B cell (primary cell): Measurements from ENCODE around the gene ANKRD66.

Experiments
- CTCF ChIP-seq: fragments of 200-600 bp; IDR thresholded peaks from one replicate; pipeline ENCODE4 v1.8.0; 2022; ENCODE audit warnings: antibody characterized with exemption, mild to moderate bottlenecking
- EZH2 ChIP-seq: IDR thresholded peaks from 2 replicates; pipeline ENCODE4 v1.6.1; 2012; ENCODE audit warnings: borderline replicate concordance, low read depth, mild to moderate bottlenecking, moderate library complexity, low read length; ENCODE audit not compliant: insufficient read depth, poor library complexity, severe bottlenecking

- no peak for TF ChIP-seq CTCF
- TF ChIP-seq EZH2, result no peak
Measured at GRCh38 chr6:46789434-46790354, 43.0 kb downstream of the ANKRD66 start.
